ENCODE results near the gene CA14.

CA14 gene

GRCh38 chr1:150213170-150214098, 44.1 kb upstream of the CA14 start (continued):
- TF ChIP-seq ZNF645 (tag by site-specific recombination; IDR thresholded peaks at IDR 0.05) = no peak
- TF ChIP-seq ZNF621 (tag by site-specific recombination; IDR thresholded peaks at IDR 0.05) = no peak
- no peak for TF ChIP-seq HOXC10 (CRISPR knock-in tag; IDR thresholded peaks at IDR 0.05)
- TF ChIP-seq ZNF24 (tag by site-specific recombination; IDR thresholded peaks at IDR 0.05) = no peak
- TF ChIP-seq ZBTB10 (tag by site-specific recombination; IDR thresholded peaks at IDR 0.05) = no peak
- 0 out of 2 replicates have a peak, but pooled peaks have one; percentile 13 for TF ChIP-seq ZXDB (tag by site-specific recombination; IDR thresholded peaks at IDR 0.05)
- no peak for TF ChIP-seq ZNF501 (tag by site-specific recombination; IDR thresholded peaks at IDR 0.05)
- no peak for TF ChIP-seq MEIS1 (CRISPR knock-in tag; IDR thresholded peaks at IDR 0.05; ENCODE audit: borderline replicate concordance)
- TF ChIP-seq ZNF274 (IDR thresholded peaks at IDR 0.05; ENCODE audit: low read length) = no peak
- no peak for TF ChIP-seq ZNF274 (tag by site-specific recombination; IDR thresholded peaks at IDR 0.05; ENCODE audit: borderline replicate concordance)
- no peak for TF ChIP-seq ZNF624 (tag by site-specific recombination; IDR thresholded peaks at IDR 0.05)
- TF ChIP-seq ZNF175 (tag by site-specific recombination; IDR thresholded peaks at IDR 0.05) = no peak
- peak; percentile 17 for TF ChIP-seq ZBTB26 (tag by site-specific recombination; optimal IDR thresholded peaks at IDR 0.05)
- TF ChIP-seq ZNF555 (tag by site-specific recombination; conservative IDR thresholded peaks at IDR 0.05) = no peak
- no peak for TF ChIP-seq ZBTB48 (tag by site-specific recombination; IDR thresholded peaks at IDR 0.05)
- no peak for TF ChIP-seq ZNF560 (tag by site-specific recombination; IDR thresholded peaks at IDR 0.05; ENCODE audit: borderline replicate concordance)
- no peak for TF ChIP-seq ZNF148 (tag by site-specific recombination; IDR thresholded peaks at IDR 0.05; ENCODE audit: borderline replicate concordance)
- TF ChIP-seq GLI4 (tag by site-specific recombination; IDR thresholded peaks at IDR 0.05) = no peak
- TF ChIP-seq ZNF792 (tag by site-specific recombination; IDR thresholded peaks at IDR 0.05) = no peak
- TF ChIP-seq ZNF146 (tag by site-specific recombination; IDR thresholded peaks at IDR 0.05) = no peak
- no peak for TF ChIP-seq PRDM2 (tag by site-specific recombination; IDR thresholded peaks at IDR 0.05; ENCODE audit: borderline replicate concordance)
- TF ChIP-seq ZNF768 (tag by site-specific recombination; IDR thresholded peaks at IDR 0.05) = no peak
- no peak for TF ChIP-seq ZNF423 (tag by site-specific recombination; IDR thresholded peaks at IDR 0.05)
- no peak for TF ChIP-seq SP3 (tag by site-specific recombination; IDR thresholded peaks at IDR 0.05)
- no peak for TF ChIP-seq ZNF548 (tag by site-specific recombination; IDR thresholded peaks at IDR 0.05)
